Measurements from ENCODE around the gene GMEB2. TPM values are rescaled to one million over a fixed set of nuclear protein-coding genes. Genes with fewer than 3 reads are reported as not detected.

The GMEB2 gene, protein sequence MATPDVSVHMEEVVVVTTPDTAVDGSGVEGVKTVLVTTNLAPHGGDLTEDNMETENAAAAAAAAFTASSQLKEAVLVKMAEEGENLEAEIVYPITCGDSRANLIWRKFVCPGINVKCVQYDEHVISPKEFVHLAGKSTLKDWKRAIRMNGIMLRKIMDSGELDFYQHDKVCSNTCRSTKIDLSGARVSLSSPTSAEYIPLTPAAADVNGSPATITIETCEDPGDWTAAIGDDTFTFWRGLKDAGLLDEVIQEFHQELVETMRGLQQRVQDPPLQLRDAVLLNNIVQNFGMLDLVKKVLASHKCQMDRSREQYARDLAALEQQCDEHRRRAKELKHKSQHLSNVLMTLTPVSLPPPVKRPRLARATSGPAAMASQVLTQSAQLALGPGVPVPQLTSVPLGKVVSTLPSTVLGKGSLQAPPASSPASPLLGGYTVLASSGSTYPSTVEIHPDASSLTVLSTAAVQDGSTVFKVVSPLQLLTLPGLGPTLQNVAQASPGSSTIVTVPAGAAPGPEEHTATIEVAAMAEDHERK
- total RNA-seq, result 11.5 and 12.0 TPM in 2 replicates

DNA sequence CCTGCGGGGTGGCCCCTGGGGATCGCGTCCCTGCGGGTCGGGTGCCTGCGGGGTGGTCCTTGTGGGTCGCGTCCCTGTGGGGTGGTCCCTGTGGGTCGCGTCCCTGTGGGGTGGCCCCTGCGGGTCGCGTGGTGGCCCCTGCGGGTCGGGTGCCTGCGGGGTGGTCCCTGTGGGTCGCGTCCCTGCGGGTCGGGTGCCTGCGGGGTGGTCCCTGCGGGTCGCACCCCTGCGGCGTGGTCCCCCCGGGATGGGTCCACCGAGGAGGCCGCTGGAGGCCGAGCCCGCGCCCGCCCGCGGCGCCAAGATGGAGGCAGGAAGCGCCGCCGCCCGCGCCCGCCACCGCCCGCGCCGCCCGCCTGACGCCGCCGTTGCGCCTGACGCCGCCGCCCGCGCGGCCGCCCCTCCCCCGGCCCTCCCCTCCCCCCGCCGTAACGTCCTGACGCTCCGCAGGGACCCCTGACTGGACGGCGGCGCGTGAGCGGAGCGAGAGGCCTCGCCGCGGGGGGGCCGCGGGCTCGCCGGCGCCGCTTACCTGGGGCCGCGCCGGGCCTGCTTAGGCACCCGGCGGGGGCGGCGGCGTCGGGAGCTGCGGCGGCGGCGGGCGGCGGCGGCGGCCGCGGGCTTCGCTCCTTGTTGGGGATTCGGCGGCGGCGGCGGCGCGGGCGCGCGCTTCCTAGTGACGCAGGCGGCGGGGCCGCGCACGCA is at the start of gene GMEB2:
Gene GMEB2, minus strand, starts transcription at position 678 of the 705 bp plus-strand sequence. CDS start 7,704 bp downstream, outside the sequence.

GRCh38 chr20:63657937-63658748 is 31.2 kb upstream of the GMEB2 start, which contains the start of gene RTEL1:
Gene RTEL1 (plus strand): TSS chr20:63658312. CDS start chr20:63659403, 1,091 bp downstream.

GRCh38 chr20:63653041-63653973 is 26.4 kb upstream of the GMEB2 start, which contains the start of gene STMN3:
Gene STMN3 (minus strand): TSS chr20:63653424. CDS start chr20:63653345, 79 bp downstream.

DNA sequence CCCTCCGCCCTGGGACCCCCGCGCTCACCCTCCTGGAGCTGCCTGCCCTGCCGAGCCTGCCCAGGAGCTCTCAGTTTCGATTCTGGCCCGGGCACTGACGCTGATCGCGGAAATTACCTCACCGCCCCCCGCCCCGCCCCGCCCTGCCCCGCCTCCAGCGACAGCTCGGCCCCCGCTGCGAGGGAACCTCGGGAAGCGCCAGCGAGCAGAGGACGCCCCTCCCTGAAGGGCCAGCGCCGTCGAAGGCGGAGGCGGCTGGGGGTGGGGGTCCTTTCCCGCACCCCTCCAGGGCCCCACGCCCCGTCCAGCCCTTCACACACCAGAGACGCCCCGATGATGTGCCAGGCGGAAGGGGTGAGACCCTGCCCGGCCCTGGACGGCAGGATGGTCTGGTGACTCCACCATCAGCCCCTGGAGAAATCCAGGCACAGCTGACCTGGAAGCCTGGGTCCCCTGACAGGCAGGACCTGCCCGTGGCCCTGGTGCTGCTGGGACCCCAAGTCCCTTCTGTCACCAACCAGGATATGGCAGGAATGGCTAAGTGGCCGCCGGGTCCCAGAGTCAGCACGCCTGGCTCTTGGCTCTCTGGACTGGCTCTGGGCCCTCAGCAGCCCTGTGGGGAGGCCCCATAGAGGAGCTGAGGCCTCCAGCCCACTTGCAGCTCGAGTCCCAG is 52.6 kb downstream of the GMEB2 start, which contains the start of gene HELZ2:
Gene HELZ2, minus strand, starts transcription at position 84 of the 673 bp plus-strand sequence. CDS start 1,854 bp downstream, outside the sequence.

DNA sequence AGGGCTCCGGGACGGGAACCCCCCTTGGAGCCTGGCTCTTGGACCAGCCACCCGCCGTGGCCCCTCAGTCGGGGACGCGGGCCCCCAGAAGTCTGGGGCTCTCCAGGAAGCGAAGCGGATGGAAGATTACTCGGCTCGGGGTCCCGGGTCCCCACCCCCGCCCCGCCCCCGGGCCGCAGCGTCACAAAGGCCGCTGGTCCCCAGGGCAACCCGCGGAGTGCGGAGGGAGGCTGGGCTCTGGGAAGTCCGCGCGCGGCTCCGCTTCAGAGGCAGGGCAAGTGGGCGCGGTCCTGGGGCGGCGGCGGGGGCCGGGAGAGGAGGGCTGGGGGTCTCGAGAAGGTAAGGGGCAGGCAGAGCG is 73.0 kb downstream of the GMEB2 start, which contains the start of gene FNDC11:
Gene FNDC11, plus strand, starts transcription at position 227 of the 358 bp plus-strand sequence. CDS start 1,505 bp downstream, outside the sequence.

GRCh38 chr20:63547725-63548480 is 79.0 kb downstream of the GMEB2 start, which contains the start of gene SRMS:
Gene SRMS (minus strand): TSS chr20:63547749. CDS start chr20:63547463, 286 bp downstream.

Other genes starting within 250 kb of the GMEB2 start
- gene KCNQ2, start 154.4 kb downstream of the GMEB2 start, total RNA-seq, result not detected in 2 replicates
- 0.20 and 0.40 TPM in 2 replicates for gene EEF1A2, start 128.0 kb downstream of the GMEB2 start, total RNA-seq
- 81.9 and 90.7 TPM in 2 replicates for gene PPDPF, start 106.3 kb downstream of the GMEB2 start, total RNA-seq
- 0.05 TPM in 1 of 2 replicates, not detected in the other for gene PTK6, start 89.7 kb downstream of the GMEB2 start, total RNA-seq
- not detected in 2 replicates for gene SRMS, start 79.4 kb downstream of the GMEB2 start, total RNA-seq
- gene FNDC11, start 72.9 kb downstream of the GMEB2 start, total RNA-seq, result 0.69 and 0.80 TPM in 2 replicates
- gene HELZ2, start 52.9 kb downstream of the GMEB2 start, total RNA-seq, result 115 and 116 TPM in 2 replicates
- 1.7 and 3.1 TPM in 2 replicates for gene STMN3, start 26.3 kb upstream of the GMEB2 start, total RNA-seq
- gene RTEL1, start 31.2 kb upstream of the GMEB2 start, total RNA-seq, result 16.6 and 23.3 TPM in 2 replicates
- 298 and 328 TPM in 2 replicates for gene TNFRSF6B, start 69.6 kb upstream of the GMEB2 start, total RNA-seq
- gene ARFRP1, start 80.9 kb upstream of the GMEB2 start, total RNA-seq, result 47.4 and 50.4 TPM in 2 replicates
- 32.4 and 35.8 TPM in 2 replicates for gene ZGPAT, start 80.9 kb upstream of the GMEB2 start, total RNA-seq
- gene LIME1, start 109.6 kb upstream of the GMEB2 start, total RNA-seq, result 3.9 and 5.5 TPM in 2 replicates
- 30.6 and 42.5 TPM in 2 replicates for gene SLC2A4RG, start 112.7 kb upstream of the GMEB2 start, total RNA-seq
- gene ZBTB46, start 204.2 kb upstream of the GMEB2 start, total RNA-seq, result 2.7 and 2.9 TPM in 2 replicates
- not detected in 2 replicates for gene ABHD16B, start 234.4 kb upstream of the GMEB2 start, total RNA-seq
- gene TPD52L2, start 238.2 kb upstream of the GMEB2 start, total RNA-seq, result 153 and 179 TPM in 2 replicates

All from mammary microvascular endothelial cell (primary cell).